HL-60 (cell line): ENCODE results near the gene EXOSC9.

Experiments used
- DNase-seq, 2 experiments: peaks; one replicate each; pipeline ENCODE4 v3.0.0-alpha.2; 2010 to 2020; ENCODE audit warnings: low read depth in 1 of 2, low spot score in 1 of 2
- H3K27ac ChIP-seq: fragments of 250-450 bp; sonication (Bioruptor Pico); replicated peaks from 2 replicates; pipeline ENCODE4 v1.5.1; 2020; ENCODE audit warnings: mild to moderate bottlenecking, moderate library complexity
- H3K27me3 ChIP-seq: fragments of 250-450 bp; sonication (Bioruptor Pico); 2 replicates; pipeline ENCODE4 v1.5.1; 2021; ENCODE audit warnings: mild to moderate bottlenecking, moderate library complexity; ENCODE audit not compliant: insufficient read depth, poor library complexity, severe bottlenecking
- H3K4me3 ChIP-seq: replicated peaks from 2 replicates; pipeline ENCODE4 v1.5.1; 2011; ENCODE audit warnings: mild to moderate bottlenecking, control low read depth, low read length; ENCODE audit not compliant: insufficient read depth
- CTCF ChIP-seq: IDR thresholded peaks from one replicate; pipeline ENCODE4 v1.5.1; 2011; ENCODE audit warnings: low read length, control low read depth, inconsistent platforms; ENCODE audit not compliant: insufficient read depth
- GABPA ChIP-seq: IDR thresholded peaks from 2 replicates; pipeline ENCODE4 v1.6.1; 2012; ENCODE audit warnings: low read depth
- POLR2AphosphoS5 ChIP-seq: IDR thresholded peaks from 2 replicates; pipeline ENCODE4 v1.6.1; 2012; ENCODE audit warnings: low read depth
- REST ChIP-seq: IDR thresholded peaks from 2 replicates; pipeline ENCODE4 v1.6.1; 2012; ENCODE audit warnings: low read depth; ENCODE audit not compliant: insufficient replicate concordance
- SPI1 ChIP-seq: IDR thresholded peaks from 2 replicates; pipeline ENCODE4 v1.6.1; 2012; ENCODE audit warnings: low read depth, mild to moderate bottlenecking, borderline replicate concordance

The EXOSC9 gene

GRCh38 chr4:121814756-121815155 is 13.6 kb downstream of the EXOSC9 start:
- Histone ChIP-seq H3K4me3 (no peak overlapping the region), H3K27ac (no peak overlapping the region), H3K27me3 (no peaks in the 10 kb centered on the region)
- no peak for DNase-seq
- TF ChIP-seq REST (no peak), CTCF (no peak), GABPA (no peak), POLR2AphosphoS5 (no peak), SPI1 (no peak)

GRCh38 chr4:121817006-121817405 is 15.9 kb downstream of the EXOSC9 start:
- no peak for DNase-seq
- Histone ChIP-seq H3K4me3 (no peak overlapping the region), H3K27ac (no peak overlapping the region), H3K27me3 (no peaks in the 10 kb centered on the region)
- TF ChIP-seq REST: no peak
- TF ChIP-seq SPI1: no peak
- no peak for TF ChIP-seq CTCF
- no peak for TF ChIP-seq GABPA
- TF ChIP-seq POLR2AphosphoS5: no peak

GRCh38 chr4:121817701-121818100 is 16.6 kb downstream of the EXOSC9 start:
- TF ChIP-seq SPI1 (no peak), POLR2AphosphoS5 (peak; percentile 30; the same call in 1 of the 2 replicates), GABPA (no peak), CTCF (no peak), REST (no peak)
- no peak overlapping the region for H3K27ac ChIP-seq

More at GRCh38 chr4:121817701-121818100, 16.6 kb downstream of the EXOSC9 start:
- Histone ChIP-seq H3K27me3 (no peaks in the 10 kb centered on the region), H3K4me3 (no peak overlapping the region)
- no peak for DNase-seq
